Activated T-helper 9 cell treated with anti-CD3 and anti-CD28 coated beads, Interleukin-2, amount 50 U/mL, for 16 hours (primary cell): Measurements from ENCODE around the gene MEIS3.

Experiments used
- DNase-seq: peaks from one replicate; pipeline ENCODE4 v3.0.0-alpha.2; 2020; ENCODE audit warnings: low read depth

The MEIS3 gene

DNA sequence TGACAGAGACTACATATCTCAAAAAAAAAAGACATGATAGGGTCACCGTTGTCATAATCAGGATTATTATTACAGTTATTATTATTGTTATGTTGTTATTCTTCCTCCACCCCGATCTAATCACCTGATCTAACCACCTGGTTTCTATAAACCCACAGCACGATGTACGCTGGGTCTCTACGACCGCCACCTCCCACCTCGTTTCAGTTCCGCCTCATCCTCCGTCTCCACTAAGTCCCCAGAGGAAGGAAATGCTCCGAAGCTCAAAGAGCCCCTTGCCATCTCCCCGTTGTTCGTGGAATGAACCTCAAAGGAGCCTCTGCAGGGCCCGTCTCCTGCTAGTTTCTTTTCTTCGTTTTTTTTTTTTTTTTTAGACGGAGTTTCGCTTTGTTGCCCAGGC is 15.9 kb upstream of the MEIS3 start:
- DNase-seq = no peak

DNA sequence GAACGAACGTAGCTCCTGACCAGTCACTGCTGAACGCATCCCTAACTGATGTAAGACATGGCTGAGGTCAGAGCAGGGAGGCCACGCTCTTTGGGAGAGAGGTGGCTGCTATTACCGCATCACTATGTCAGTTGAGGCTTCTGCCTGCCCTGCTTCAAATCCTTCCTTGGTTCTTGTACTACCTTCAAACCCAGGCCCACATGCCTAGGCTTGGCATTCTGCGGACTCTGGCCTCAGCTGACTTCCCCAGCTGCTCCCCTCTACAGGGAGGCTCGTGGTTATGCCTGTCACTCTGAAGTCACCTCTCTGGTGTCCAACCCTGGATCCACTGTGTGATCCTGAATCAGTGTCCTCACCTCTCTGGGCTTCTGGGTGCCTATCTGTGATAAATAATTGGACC is 14.8 kb upstream of the MEIS3 start:
- no peak for DNase-seq

DNA sequence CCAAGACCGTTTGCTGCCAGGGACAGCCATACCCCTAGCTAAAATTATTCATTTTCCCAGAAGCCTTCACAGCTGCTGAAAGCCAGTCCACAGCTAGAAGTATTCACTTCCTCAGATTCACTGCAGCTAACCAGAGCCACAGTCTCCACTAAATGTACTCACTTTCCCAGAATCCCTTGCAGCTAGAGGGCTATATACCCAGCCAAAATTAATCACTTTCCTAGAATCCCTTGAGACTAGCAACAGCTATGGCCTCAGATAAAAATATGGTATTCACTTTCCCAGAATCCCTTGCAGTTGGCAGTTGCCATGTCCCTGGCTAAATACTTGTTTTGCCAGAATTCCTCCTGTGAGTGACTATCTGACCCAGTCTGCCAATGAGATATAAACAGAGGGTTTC is 13.8 kb upstream of the MEIS3 start:
- no peak for DNase-seq

DNA sequence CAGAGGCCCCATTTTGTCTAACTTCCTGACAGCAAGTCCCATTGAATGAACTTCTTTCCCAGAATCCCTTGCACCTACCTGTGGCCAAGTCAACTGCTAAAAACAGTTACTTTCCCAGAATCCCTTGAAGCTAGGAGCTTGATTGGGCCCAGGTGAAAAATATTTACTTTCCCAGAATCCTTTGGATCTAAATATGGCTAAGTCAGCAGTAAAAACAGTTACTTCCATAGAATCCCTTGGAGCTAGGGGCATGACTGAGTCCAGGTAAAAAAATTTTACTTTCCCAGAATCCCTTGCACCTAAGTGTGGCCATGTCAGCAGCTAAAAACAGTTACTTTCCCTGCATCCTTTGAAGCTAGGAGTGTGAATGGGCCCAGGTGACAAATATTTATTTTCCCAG is 13.2 kb upstream of the MEIS3 start:
- DNase-seq = no peak

DNA sequence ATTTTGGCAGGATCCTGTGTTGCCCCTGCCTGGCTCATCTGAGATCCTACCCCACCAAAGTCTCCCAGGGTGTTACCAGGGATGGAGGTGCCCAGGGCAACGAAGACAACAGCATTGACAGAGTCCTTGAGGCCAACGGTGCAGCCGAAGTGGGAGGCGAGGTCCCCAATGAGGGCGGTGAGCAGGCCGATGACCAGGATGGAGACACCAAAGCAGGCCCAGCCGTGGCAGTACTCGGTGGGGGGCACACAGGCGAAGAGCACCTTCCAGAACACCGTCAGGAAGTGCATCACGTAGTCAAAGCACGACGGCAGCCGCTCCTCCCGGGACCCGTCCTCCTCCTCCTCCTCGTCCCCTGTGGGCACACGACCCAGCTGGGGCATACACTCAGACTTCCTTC is 12.8 kb upstream of the MEIS3 start:
- no peak for DNase-seq

DNA sequence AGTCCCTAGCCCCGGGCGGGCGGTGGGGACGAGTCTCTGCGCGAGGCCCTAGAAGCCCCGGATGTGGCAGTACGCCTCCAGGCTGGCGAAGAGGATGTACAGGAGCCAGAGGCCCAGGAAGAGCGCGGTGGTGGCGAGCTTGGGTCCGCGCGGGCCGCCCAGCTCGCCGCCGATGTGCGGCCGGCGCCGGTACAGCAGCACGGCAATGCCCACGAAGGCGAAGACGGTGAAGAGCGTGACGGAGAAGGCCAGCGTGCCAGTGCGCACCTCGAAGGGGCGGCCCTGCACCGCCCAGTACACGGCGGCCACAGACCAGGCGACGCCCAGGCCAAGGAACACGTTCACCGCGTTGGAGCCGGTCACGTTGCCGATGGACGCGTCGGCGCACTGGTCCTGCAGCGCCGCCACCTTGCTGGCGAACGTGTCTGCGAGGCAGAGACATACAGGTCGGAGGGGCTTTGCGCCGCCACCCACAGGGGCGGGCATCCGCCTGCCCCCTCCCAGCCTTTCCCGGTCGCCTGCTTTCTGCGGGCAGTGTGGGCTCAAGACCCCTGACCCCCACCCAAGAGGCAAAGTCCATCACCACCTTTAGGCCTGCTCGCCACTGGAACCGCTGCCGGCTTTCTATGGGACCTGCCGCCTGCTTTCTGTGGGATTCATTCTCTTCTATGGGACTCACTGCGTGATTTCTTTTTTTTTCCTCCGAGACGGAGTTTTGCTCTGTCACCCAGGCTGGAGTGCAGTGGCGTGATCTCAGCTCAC is 10.9 kb upstream of the MEIS3 start:
- DNase-seq = no peak

DNA sequence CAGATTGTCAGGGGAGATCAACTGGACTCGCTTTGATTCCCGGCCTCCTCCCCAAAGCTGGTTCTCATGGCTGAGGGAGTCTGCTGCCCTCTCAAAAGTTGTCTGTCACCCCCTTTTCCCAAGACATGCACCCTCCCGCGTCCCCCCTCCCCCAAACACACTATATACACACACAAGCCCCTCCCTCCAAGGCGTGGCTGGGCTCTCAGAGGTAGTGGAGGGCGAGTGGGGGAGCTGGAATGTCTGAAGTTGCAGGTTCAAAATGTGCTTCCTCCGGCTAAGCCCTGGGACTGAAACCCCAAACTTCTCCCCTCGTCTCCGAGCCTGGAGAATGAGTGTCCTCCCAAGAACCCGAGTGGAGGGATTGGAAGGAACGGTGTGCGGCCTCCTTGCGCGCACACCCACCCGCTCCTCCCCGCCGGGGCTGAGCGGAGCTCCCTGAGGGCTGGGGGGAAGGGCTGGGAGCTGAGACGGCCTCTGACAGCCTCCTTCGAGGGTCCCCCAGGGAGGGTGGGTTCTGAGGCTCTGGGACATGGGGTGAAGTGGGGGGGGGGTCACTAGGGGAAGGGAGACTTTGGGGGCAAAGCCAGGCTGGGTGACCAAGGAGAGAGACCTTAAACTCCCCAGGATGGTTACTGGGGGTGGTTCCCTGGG is 9.9 kb upstream of the MEIS3 start:
- DNase-seq = no peak

DNA sequence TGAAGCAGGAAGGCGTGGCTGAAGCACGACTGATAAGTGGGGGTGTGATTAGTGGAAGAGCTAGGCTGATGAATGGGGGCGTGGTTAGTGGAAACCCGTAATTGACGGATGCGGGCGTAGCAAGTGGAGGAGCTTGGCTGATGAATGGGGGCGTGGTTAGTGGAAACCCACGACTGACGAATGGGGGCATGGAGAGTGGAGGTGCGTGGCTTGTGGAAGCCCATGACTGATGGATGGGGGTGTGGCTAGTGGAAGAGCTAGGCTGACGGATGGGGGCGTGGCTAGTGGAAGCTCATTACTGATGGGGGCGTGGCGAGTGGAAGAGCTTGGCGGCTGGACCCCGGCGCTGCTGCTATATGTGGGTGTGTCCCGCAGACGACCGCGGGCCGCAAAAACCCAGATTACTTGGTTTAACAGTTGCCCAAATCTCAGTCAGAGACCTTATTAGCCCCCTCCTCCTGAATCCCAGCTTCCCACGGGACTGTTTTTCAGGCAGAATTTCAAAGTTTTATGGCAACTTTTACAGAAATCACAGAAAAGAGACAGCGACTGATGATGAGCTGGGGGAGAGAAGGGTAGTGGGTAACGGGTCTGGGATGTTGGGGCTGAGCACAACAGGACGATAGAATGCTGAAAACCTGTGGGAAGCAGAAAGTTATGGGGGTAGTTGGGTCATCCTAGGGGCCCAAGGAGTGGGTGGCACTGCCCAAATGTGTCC is 9.0 kb upstream of the MEIS3 start:
- DNase-seq = peak; percentile 61

DNA sequence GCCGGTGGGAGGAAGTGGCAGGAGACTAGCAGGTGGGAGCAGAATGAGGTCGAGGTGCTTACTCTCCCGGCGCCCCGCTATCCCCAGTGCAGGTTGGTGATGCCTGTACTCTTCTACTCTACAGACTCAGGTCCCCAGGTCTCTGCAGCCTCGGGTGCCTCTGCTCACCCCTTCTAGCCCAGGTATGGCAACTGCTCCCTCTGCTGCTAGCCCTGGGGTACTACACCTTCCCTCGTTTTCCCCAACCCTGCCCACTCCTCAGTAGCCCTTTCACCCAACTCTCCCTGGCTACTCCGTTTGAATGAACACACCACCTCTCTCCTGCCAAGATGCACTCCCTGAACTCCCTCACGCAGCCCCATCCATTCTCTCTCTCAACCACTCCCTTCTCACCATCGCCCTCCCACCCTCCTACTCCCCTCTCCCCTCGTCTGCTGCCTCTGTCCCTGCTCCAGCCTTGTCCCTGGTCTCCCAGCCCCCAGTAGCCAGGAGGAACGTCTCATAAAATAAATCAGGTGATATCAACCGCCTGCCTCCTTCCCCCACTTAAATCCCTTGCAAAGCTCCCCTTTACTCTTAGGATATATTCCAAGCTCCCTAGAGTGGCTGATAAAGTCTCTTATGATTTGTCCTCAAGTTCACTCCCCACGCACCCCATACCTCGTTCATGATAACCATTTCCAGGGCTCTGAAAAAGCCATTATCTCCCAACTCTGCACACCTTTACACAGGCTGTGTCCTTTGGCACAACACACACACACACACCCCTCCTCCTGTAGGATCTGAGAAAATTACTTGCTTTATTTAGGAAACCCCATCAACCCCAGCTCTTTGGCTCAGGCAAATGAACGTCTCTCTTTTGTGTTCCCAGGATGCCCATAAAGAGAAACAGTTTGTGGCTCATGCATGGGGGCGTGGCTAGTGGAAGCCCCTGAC is 8.2 kb upstream of the MEIS3 start:
- DNase-seq = peak; percentile 52

DNA sequence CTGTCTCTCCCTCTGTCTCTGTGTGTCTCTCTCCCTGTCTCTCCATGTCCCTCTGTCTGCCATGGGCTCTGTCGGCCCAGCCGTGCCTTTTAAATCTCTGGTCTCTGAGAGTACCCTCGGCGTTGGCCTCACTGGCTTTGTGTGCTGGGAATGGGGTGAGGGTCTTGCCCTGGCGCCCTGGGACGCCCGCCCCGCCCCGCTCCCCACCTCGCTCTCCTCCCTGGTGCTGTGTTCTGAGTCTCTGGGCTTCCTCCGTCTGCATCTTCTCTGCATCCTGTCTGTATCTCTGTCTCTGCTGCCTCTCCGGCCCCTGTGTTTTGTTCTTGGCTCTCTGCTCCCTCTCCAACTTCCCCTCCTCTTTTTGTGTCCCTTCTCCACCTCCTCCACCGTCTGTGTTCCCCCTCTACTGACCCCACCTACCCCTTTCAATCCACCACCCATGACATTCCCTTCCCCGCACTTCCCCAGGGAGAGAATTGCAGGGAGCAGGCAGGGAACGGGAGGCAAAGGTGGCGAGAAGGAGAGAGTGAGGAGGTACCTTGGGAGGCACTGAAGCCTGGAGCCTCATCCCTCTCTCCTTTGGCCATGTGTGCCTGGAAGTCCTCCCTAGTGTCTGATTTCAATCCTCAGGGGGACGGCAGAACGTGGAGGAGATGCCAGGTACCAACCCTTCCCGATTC is 4.0 kb upstream of the MEIS3 start:
- DNase-seq = no peak

DNA sequence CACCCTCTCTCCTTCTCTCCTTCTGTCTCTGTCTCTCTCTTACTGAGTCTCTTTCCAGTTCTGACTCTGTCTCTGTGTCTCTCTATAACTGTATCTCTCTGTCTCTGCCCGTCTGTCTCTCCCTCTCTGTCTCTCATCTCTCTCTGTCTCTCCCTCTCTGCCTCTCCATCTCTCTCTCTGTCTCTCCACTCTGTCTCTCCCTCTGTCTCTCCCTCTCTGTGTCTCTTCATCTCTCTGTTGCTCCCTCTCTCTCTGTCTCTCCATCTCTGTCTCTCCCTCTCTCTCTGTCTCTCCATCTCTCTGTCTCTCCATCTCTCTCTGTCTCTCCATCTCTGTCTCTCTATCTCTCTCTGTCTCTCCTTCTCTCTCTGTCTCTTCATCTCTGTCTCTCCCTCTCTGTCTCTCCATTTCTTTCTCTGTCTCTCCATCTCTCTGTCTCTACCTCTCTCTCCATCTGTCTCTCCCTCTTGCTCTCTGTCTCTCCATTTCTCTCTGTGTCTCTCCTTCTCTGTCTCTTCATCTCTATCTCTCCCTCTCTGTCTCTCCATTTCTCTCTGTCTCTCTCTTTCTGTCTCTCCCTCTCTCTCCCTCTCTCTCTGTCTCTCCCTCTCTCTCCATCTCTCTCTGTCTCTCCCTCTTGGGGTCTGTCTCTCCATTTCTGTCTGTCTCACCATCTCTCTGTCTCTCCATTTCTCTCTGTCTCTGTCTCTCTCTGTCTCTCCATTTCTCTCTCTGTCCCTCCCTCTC is 3.3 kb upstream of the MEIS3 start:
- no peak for DNase-seq

DNA sequence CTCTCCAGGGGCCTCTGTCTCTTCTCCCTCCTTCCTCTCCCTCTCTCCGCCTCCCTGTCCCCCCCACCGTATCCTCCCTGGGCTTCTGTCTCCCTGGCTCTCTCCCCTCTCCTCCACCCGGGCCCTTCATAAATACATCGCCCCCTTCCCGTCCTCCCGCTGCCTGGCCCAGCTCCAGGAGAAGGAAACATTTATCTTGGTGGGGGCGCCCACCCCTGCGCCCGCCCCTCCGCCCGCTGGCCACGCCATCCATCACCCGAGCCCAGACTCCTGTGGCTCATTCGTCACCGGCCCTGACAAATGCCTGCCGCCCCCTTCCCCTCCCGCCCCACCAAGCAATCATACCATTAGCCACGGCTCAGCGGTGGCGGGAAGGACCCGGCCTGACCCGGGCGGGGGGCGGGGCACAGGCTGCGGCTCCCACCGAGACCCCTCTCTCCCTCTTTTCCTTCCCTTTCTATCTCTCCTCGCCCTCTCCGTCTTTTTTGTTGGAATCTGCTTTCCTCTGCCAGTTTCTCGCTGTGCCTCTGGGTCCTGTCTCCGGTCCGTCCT is 2.6 kb upstream of the MEIS3 start:
- DNase-seq = no peak

DNA sequence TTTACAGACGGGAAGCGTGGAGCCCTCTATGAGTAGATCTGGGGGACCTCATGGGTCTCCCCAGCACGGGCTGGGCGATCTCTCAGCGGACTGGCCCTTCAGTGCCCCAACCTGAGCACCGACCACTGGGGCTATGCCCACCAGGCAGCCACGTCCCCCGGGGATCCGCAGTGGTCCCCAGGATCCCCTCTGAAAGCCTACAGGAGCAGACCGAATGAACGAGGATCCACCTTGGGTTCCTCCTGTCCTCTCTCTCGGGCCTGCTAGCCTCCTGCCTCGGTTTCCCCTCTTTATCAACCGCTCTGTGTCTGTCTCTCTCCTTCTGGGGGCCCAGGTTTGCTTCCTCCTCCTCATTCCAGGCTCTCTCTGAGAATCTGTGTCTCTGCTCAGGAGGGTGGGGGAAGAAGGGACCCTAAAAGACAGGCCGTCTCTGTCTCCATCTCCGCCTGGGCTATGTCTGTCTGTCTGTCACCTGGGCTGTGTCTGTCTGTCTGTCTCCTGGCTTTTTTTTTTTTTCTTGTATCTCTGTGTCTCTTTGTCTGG is 2.0 kb upstream of the MEIS3 start:
- no peak for DNase-seq

DNA sequence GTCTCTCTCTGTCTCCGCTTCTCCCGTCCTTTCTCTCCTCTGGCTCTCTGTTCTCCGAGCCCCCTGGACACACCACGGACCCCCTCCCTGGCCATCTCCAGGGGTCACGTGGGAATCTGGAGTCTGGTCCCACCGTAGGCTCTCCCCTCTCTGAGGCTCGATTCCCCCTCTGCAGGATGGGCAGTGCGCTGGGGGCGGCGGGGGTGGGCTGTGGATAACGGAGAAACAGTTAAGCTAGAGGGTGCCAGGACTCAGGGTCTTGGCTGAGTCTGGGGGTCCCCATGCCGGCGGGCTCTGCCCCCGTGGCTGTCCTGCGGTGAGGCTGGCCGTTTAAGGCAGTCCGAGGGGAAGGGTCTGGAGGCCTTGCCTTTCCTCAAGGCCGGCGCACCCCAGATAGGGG is 462 bp upstream of the MEIS3 start:
- DNase-seq = no peak

DNA sequence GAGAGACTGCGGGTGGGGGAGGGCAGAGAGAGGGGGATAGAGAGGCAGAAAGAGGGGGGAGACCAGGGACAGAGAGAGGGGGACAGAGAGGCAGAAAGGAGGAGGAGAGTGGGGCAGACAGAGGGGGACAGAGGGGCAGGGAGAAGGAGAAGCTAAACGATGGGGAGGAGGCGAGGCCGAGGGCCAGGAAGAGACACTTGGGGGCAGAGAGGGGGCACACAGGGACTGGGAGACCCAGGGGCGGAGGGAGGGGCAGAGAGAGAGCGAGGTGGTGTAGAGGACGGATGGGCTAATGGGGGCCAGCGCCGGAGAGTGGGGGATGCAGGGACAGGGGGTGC is 666 bp downstream of the MEIS3 start:
- DNase-seq = no peak

DNA sequence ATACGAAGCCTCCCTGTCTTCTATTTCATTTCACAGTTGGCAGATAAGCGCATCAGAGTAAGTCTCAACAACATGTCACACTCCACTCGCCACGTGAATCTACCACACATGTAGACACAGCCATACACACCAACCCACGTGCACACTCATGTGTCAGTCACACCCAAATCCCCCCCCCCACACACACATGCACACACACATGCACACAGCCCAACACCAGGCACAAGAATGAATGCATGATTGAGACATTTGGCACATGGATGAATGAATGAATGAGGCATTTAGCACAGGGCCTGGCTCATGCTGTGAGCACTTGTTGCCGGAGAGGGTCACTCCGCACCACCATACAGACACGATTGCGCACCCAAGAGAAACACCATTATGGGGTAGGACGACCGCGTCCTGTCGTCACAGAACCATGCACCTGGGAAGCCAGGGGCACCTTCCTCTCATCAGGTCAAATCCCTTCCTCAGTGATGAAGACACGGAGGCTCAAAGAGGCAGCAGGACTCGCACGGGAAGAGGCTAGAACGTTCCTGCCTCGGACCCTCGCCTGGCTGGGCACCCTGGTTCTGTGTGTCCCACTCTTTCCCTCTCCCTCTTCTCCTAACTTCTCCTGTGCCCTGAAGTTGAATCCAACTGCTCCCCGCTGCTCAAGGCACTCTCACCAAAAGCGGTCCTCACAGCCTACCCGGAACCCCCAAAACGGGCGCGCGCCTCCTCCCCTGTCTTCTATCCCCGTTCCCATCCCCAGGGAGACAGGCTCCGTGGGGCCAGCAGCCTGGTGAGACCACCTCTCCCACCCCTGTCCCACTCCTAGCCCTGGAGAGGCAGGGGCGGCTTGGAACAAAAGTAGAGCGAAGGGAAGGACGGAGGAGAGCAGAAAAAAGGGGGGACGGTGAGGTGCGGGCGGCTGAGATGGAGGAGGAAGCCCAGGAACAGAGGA is 1.3 kb downstream of the MEIS3 start:
- no peak for DNase-seq

DNA sequence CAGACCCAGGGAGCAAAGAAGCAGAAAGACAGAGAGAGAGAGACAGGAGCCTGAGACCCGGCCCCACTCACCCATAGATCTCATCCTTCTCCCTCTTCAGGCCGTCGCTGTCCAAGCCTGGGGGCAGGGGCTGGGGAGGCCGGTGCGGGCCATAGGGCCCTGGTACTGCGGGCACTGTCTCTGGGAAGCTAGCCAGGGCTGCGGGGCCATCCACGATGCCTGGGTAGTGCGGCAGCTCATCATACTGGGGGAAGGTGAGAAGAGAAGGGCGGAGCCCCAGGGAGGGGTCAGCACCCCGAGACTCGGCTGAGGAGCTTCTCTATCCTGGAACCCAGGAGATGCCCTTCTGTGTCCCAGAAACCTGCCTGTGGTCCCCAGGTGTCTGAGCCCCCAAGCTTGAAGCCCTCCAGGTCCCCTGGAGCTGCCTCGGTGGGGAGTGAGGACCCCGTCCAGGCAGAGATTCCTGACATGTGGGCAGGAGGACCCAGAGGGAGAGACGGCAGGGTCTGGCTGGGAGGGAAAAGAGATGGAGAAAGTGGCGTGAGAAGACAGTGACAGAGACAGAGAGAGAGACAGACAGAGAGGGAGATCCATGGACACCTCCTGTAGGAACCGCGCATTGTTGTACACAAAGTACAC is 2.1 kb downstream of the MEIS3 start:
- no peak for DNase-seq

DNA sequence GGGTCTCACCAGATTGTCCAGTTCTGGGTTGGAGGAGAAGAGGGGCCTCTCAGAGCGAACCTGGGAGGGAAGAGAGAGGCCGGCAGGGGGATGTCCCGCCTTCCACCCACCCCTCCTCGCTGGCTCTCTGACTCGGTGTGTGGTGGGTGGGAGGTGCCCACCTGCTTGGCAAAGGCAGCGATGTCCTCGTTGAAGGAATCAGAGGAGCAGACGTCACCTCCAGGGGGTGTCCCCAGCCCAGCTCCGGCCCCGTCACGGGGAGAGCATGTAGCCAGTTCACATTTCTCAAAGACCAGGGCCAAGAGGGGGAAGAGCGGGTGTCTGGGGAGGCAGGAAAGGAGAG is 2.7 kb downstream of the MEIS3 start:
- no peak for DNase-seq
